Suppressor macrophage treated with lipopolysaccharide for 1 hour (primary cell): Measurements from ENCODE around the gene SOAT1.
"Not testable (repeated sequence)": the region's sequence is repeated elsewhere in the genome, so short reads cannot be mapped to it uniquely, and the experiment has no call there.

Experiments
- DNase-seq, 3 donors: peaks; one replicate each; pipeline ENCODE4 v3.0.0-alpha.2; 2020 to 2022

Gene SOAT1

DNA sequence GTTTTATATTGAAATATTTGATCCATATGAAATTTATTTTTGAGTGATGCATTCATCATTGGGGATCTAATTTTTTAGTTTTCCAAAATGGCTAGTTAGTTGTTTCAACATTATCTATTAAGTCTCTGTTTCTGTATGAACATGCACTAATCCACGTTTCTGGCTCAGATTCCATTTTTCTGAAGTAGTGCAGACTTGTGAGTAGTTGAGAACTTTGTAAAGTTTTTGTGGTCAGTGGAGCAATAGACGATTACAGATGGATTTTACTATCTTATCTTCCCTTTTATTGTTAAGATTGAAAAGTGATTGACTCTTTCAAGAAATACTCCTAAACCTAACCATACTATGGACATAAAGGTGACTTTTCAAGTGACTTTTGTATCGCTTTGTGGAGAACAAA, 16.7 kb downstream of the SOAT1 start:
- DNase-seq = peak; percentile 25 to 70 (median 65)

DNA sequence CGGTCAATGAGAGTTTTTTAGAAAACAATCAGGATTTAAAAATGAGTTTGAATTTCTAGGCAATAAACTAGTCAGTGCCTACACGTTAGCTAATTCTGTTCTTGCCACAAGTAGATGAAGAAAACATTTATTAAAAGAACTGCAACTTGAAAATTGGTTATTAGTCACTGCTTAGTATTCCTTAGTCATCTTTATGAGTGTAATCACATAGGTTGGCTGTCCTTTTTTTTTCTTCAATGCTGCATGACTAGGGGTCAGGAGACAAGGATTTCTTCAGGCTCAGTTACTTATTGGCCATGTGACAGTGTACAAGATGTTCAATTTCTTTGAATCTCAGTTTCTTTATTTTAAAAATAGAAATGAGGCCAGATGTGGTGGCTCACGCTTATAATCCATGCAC, 17.1 kb downstream of the SOAT1 start:
- peak; percentile 77 to 95 (median 91) for DNase-seq

GRCh38 chr1:179311149-179311700, 17.6 kb downstream of the SOAT1 start:
- DNase-seq = no peak

DNA sequence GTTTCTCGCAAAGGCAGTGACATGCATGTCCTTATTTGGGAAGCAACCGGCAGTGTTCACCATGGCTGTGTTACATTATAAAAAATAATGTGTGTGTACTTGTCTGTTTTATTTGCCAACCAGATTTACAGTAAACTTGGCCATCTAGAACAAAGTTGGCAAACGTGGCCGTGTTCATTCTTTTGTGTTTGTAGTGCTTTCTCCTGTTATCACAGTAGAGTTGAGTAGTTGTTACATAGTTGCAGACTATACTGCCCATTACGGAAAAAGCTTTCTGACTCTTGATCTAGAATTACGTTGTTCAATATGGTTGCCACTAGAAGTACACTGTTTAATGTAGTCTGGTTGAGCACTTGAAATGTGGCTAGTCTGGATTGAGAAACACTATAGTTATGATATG, 19.4 kb downstream of the SOAT1 start:
- DNase-seq = no peak

DNA sequence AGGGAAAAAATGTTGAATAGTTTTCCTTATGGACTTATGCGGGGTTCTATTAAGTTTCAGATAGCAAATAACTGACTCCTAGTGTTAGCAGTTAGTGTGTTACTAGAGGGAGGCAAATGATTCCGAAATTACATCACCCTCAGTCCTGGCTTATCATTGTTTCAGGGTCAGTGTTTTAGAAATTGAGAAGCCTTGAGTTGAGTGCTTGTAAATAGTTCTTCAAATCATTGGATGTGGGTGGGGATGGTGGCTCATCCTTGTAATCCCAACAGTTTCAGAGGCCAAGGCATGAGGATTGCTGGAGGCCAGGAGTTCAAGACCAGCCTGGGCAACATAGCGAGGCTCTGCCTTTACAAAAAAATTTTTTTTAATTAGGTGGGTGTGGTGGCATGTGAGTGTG, 21.3 kb downstream of the SOAT1 start:
- peak; percentile 36 to 60 (median 48) for DNase-seq

DNA sequence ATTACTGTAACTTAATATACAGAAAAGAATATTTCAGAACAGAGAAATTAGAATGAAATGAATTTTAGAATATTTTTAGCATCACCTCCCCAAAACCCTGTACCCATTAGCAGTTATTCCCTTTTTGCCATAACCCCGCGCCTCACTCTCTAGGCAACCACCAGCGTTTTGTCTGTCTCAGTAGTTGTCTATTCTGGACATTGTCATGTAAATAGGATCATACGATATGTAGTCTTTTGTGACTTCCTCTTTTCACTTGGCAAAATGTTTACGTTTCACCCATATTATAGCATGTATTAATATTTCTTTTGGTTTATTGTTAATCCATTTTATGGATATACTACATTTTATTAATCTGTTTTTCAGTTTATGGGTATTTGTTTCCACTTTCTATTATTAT, 24.9 kb downstream of the SOAT1 start:
- DNase-seq = peak; percentile 22 to 48 (median 47)

- DNase-seq = no peak
Measured at GRCh38 chr1:179321533-179322216, 28.1 kb downstream of the SOAT1 start.

DNA sequence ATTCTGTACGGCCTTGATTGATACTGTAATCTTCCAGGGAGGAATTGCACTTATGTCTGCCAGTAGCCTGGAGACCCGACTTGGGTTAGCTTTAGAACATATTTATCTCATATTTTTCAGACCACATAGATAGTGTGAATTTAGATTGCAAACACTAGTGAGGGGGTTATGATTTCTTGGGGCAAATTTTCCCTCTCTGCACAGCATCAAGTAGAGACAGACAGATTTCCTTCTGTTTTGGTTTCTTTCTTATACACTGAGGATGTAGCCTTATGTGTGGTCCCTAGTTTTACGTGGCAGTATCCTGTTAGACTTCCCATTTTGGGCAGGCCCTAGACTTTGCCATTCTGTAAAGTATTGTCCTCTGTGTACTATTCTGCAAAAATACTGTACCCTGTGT, 29.0 kb downstream of the SOAT1 start:
- no peak for DNase-seq

GRCh38 chr1:179323436-179323835, 29.8 kb downstream of the SOAT1 start:
- no peak for DNase-seq

DNA sequence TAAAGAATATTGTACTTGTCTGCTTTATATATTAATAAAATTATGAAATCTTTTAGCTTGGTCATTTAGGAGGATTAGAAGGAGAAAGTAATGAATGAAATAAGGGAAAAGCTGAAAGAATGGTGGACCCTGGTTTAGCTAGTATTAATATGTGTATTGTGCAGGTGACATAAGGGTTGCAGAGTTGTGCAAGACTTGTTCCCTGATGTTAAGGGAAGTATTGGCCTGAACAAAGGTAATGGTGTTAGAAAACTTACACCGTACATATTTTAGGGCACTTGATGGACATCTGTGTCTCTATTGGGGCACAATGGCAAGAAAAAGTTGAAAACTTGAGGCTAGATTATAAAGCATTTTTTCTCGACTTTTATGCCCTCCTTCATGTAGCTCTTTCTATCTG, 32.2 kb downstream of the SOAT1 start:
- DNase-seq = no peak

DNA sequence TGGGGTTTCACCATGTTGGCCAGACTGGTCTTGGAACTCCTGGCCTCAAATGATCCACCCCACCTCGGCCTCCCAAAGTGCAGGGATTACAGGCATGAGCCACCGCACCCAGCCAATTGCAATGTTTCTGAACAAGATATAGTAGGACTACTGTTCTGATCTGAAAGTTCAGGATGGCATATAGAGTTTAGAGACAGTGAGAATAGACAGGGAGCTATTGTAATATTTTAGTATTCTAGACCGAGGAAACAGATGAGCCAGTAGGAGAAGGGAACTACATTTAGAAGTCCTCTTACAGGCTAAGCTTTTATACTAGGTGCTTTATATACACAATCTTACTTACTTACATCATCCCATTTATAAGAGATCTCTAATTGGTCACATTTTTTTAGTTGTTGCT, 33.1 kb downstream of the SOAT1 start:
- no peak for DNase-seq

GRCh38 chr1:179327196-179327595, 33.6 kb downstream of the SOAT1 start:
- DNase-seq = peak; percentile 17 to 57 (median 56)

GRCh38 chr1:179327679-179328078, 34.1 kb downstream of the SOAT1 start:
- peak; percentile 58 to 81 (median 81) for DNase-seq

DNA sequence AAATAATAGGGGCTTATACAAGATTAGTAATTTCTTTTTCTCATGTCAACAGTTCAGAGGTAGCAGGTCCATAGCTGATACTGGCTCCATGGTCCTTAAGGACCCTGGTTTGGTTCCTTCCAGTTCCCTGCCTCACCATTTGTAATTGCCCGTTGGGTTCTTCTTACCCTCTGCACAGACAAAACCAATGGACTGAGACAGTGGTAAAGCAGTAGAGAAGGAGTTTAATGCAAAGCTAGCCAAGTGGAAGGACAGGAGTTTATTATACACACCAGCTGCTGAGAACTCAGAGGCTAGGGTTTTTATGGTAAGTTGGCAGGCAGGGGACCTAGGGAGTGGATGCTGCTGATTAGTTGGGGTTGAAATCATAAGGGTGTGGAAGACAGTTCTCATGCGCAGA, 36.3 kb downstream of the SOAT1 start:
- DNase-seq = no peak

- DNase-seq = no peak
Measured at GRCh38 chr1:179334440-179334839, 40.8 kb downstream of the SOAT1 start.

GRCh38 chr1:179337288-179337687, 43.7 kb downstream of the SOAT1 start:
- no peak for DNase-seq

DNA sequence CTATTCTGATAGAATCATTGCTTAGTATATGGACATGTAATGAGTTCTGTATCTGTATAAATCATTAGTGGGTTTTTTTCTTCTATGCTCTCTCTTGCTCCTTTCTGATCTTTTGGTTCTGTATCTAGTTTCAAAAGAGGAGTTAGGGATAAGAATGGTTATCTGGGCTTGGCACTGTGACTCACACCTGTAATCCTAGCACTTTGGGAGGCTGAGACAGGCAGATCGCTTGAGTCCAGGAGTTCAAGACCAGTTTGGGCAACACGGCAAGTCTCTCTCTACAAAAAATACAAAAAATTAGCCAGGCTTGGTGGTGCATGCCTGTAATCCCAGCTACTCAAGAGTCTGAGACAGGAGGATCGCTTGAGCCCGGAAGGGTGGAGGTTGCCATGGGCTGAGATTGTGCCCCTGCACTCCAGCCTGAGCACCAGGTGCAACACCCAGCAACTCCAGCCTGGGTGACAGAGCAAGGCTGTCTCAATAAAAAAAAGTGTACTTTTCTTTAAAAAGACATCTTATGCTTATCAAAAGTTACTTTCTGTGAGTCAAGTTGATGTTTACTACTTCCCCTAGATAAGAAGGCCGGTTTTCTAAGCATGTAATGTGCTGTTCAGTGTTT, 44.5 kb downstream of the SOAT1 start:
- DNase-seq = no peak

- peak; percentile 47 to 74 (median 72) for DNase-seq
Measured at GRCh38 chr1:179340918-179341317, 47.3 kb downstream of the SOAT1 start.

DNA sequence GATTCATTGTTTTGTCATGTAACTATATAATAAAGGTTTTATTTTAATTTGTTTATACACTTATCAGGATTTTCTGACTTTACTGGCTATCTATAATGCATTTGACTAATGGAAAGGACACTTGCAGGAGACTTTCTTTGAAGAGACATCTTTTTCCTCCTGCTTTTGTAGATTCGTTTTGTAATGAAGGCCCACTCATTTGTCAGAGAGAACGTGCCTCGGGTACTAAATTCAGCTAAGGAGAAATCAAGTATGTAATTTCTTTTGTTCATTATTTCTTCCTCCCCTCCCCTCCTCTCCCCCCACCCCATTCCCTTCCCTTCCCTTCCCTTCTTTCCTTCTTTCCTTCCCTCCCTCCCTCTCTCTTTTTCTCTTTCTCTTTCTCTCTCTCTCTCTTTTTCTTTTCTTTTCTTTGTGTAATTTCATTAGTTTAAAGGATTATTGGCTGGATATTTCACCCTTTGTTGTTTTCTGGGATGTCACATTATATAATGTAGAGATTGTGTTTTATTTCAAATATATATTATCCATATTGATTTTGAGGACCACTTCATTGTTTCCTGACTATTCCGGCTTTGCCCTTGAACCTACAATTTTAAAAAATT, 48.4 kb downstream of the SOAT1 start:
- DNase-seq = no peak

GRCh38 chr1:179342740-179343404, 49.3 kb downstream of the SOAT1 start:
- DNase-seq = no peak

- DNase-seq = no peak
Measured at GRCh38 chr1:179351281-179351680, 57.7 kb downstream of the SOAT1 start.

- no peak for DNase-seq
Measured at GRCh38 chr1:179352236-179352635, 58.6 kb downstream of the SOAT1 start.

DNA sequence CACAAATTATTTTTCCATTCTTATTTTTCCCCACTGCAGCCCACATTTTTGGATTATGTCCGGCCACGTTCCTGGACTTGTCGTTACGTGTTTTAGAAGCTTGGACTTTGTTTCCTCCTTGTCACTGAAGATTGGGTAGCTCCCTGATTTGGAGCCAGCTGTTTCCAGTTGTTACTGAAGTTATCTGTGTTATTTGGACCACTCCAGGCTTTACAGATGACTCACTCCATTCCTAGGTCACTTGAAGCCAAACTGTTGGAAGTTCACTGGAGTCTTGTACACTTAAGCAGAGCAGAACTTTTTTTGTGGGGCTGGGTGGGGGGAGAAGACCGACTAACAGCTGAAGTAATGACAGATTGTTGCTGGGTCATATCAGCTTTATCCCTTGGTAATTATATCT, 59.9 kb downstream of the SOAT1 start:
- no peak for DNase-seq

DNA sequence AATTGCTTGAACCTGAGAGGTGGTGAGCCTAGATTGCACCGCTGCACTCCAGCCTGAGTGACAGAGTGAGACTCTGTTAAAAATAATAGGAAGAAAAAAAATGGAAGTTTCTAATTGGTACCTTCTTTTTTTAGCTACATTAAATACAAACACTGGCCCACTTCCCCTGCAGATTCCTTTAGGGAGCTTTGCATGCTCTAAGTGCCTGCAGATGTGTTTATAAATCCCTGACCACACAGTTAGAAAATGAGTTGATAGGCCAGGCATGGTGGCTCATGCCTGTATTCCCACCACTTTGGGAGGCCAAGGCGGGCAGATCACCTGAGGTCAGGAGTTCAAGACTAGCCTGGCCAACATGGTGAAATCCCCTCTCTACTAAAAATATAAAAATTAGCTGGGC, 68.0 kb downstream of the SOAT1 start:
- not testable (repeated sequence) for DNase-seq
